OCI-LY7 (cell line): Measurements from ENCODE around the gene RNF32. TPM values are rescaled to one million over a fixed set of nuclear protein-coding genes. Genes with fewer than 3 reads are reported as not detected.

Source experiments
- BruUV-seq: library from RNA; stranded (reverse); fragments of 400-500 nt; replicated peaks from 2 replicates; lab custom pipeline; 2021; lab: Mats Ljungman, UMichigan
- CTCF ChIA-PET: fragments of 300-600 bp; sonication (Branson Sonifier 250); formaldehyde crosslinking; loops from one replicate; lab custom pipeline; 2022; ENCODE audit warnings: antibody characterized with exemption; ENCODE audit not compliant: unreplicated experiment; lab: Charles Lee
- POLR2A ChIA-PET: fragments of 300-600 bp; sonication (Branson Sonifier 250); formaldehyde crosslinking; loops from one replicate; lab custom pipeline; 2022; ENCODE audit warnings: antibody characterized with exemption; lab: Charles Lee
- DNase-seq: peaks from one replicate; pipeline ENCODE4 v3.0.0-alpha.2; 2015; ENCODE audit warnings: low spot score
- H2AFZ ChIP-seq: fragments of 200-600 bp; sonication (generic), shearing (Covaris generic); 2 replicates; pipeline ENCODE4 v1.6.1; 2014; ENCODE audit warnings: mild to moderate bottlenecking, antibody characterized with exemption, low read length, moderate library complexity
- H3K27ac ChIP-seq: fragments of 200-600 bp; sonication (generic); 2 replicates; pipeline ENCODE4 v1.5.1; 2014; ENCODE audit warnings: mixed run types, low read depth, mild to moderate bottlenecking, moderate library complexity, low read length, inconsistent platforms; ENCODE audit not compliant: poor library complexity, severe bottlenecking
- H3K36me3 ChIP-seq: fragments of 200-600 bp; sonication (generic); 2 replicates; pipeline ENCODE4 v1.6.1; 2014; ENCODE audit warnings: mild to moderate bottlenecking, antibody characterized with exemption, low read length, moderate library complexity, mixed read lengths; ENCODE audit not compliant: insufficient read depth
- H3K4me1 ChIP-seq: fragments of 200-600 bp; sonication (generic); 2 replicates; pipeline ENCODE4 v1.5.1; 2014; ENCODE audit warnings: mild to moderate bottlenecking, low read length; ENCODE audit not compliant: insufficient read depth, poor library complexity, severe bottlenecking
- H3K4me2 ChIP-seq: fragments of 200-600 bp; sonication (generic); 2 replicates; pipeline ENCODE4 v1.6.1; 2014; ENCODE audit warnings: mild to moderate bottlenecking, low read length
- H3K4me3 ChIP-seq: fragments of 200-600 bp; sonication (generic); 2 replicates; pipeline ENCODE4 v1.5.1; 2014; ENCODE audit warnings: mild to moderate bottlenecking, low read depth, low read length; ENCODE audit not compliant: poor library complexity, severe bottlenecking
- H3K79me2 ChIP-seq: fragments of 200-600 bp; sonication (generic); 2 replicates; pipeline ENCODE4 v1.6.1; 2016; ENCODE audit warnings: low read depth, mild to moderate bottlenecking, low read length, moderate library complexity, mixed read lengths; ENCODE audit not compliant: insufficient read depth
- H3K9me2 ChIP-seq: fragments of 200-600 bp; sonication (generic); 2 replicates; pipeline ENCODE4 v1.6.1; 2016; ENCODE audit warnings: mild to moderate bottlenecking, low read length, mixed read lengths; ENCODE audit not compliant: insufficient read depth
- H3K9me3 ChIP-seq: fragments of 200-600 bp; sonication (generic); 2 replicates; pipeline ENCODE4 v1.6.1; 2014; ENCODE audit warnings: mild to moderate bottlenecking, mixed run types, low read length, mixed read lengths
- H4K20me1 ChIP-seq: fragments of 200-600 bp; sonication (generic); 2 replicates; pipeline ENCODE4 v1.6.1; 2014; ENCODE audit warnings: mild to moderate bottlenecking, antibody characterized with exemption, low read length, moderate library complexity, mixed read lengths; ENCODE audit not compliant: insufficient read depth
- CTCF ChIP-seq: fragments of 200-600 bp; sonication (generic); conservative IDR thresholded peaks from 2 replicates; pipeline ENCODE4 v1.5.1; 2014; ENCODE audit warnings: mild to moderate bottlenecking, antibody characterized with exemption, low read length, moderate library complexity, mixed read lengths
- EZH2phosphoT487 ChIP-seq: fragments of 200-600 bp; sonication (generic); IDR thresholded peaks from 2 replicates; pipeline ENCODE4 v1.6.1; 2018; ENCODE audit warnings: low read depth, borderline replicate concordance, mild to moderate bottlenecking, mixed run types, antibody characterized with exemption, low read length, moderate library complexity, mixed read lengths
- intact Hi-C: fragments of 100-400 bp; cut with micrococcal nuclease; formaldehyde crosslinking; loops from one replicate; pipeline ENCODE4 v1.10.0; 2022; ENCODE audit not compliant: unreplicated experiment
- total RNA-seq, 2 experiments: library from RNA; depleted of rRNA in 1 of 2; stranded (reverse); fragments of >200 nt in 1 of 2; shearing (Covaris generic) in 1 of 2; gene quantifications; 2 replicates each; pipeline ENCODE4 v1.2.3, GENCODE V29; 2014 to 2022

The RNF32 gene
- total RNA-seq, 2 experiments from 2014 or later = 3.2 to 3.9 TPM

GRCh38 chr7:156654511-156655234 is 14.1 kb downstream of the RNF32 start:
- ChIA-PET CTCF (no interaction called here), POLR2A (interaction anchor here (0.7 to 1.5 kb wide), 2 partner anchors 13 to 16 kb away, joined by 3 to 7 read pairs; no protein-coding TSS in a partner anchor)
- Histone ChIP-seq H3K79me2 (no peaks in the 10 kb centered on the region), H3K4me1 (no peaks in the 10 kb centered on the region), H3K4me3 (no peak overlapping the region), H3K4me2 (no peak overlapping the region), H2AFZ (no peak overlapping the region), H3K36me3 (no peaks in the 10 kb centered on the region), H3K9me2 (no peaks in the 10 kb centered on the region), H3K27ac (no peak overlapping the region), H4K20me1 (no peaks in the 10 kb centered on the region), H3K9me3 (no peaks in the 10 kb centered on the region)
- BruUV-seq = no TSS peak
- intact Hi-C loops = no loop called here
- no peak for TF ChIP-seq CTCF
- no peak for TF ChIP-seq EZH2phosphoT487
- no peak for DNase-seq

- Histone ChIP-seq H3K27ac (no peak overlapping the region), H3K4me1 (no peaks in the 10 kb centered on the region), H2AFZ (no peak overlapping the region), H4K20me1 (no peaks in the 10 kb centered on the region), H3K4me2 (no peak overlapping the region), H3K79me2 (no peaks in the 10 kb centered on the region), H3K9me2 (no peaks in the 10 kb centered on the region), H3K4me3 (no peak overlapping the region), H3K36me3 (no peaks in the 10 kb centered on the region), H3K9me3 (no peaks in the 10 kb centered on the region)
- DNase-seq = no peak
- POLR2A ChIA-PET = no interaction called here
- CTCF ChIA-PET = no interaction called here
- no TSS peak for BruUV-seq
- TF ChIP-seq EZH2phosphoT487 (no peak), CTCF (no peak)
- intact Hi-C loops = no loop called here
These were observed 14.7 kb downstream of the RNF32 start for GRCh38 chr7:156655251-156655650.

- ChIA-PET CTCF (no interaction called here), POLR2A (no interaction called here)
- intact Hi-C loops = no loop called here
- H3K9me2 ChIP-seq = no peaks in the 10 kb centered on the region
- TF ChIP-seq CTCF (no peak), EZH2phosphoT487 (no peak)
- no TSS peak for BruUV-seq
- H3K27ac ChIP-seq = no peak overlapping the region
- H2AFZ ChIP-seq = no peak overlapping the region
- no peaks in the 10 kb centered on the region for H3K4me1 ChIP-seq
- DNase-seq = no peak
- no peak overlapping the region for H3K4me2 ChIP-seq
- no peaks in the 10 kb centered on the region for H3K9me3 ChIP-seq
- no peak overlapping the region for H3K4me3 ChIP-seq
- H4K20me1 ChIP-seq = no peaks in the 10 kb centered on the region
- no peaks in the 10 kb centered on the region for H3K36me3 ChIP-seq
- no peaks in the 10 kb centered on the region for H3K79me2 ChIP-seq
These were observed 15.4 kb downstream of the RNF32 start for GRCh38 chr7:156655983-156656382.
